ENCODE results near the gene IMPDH2.

IMPDH2 gene

GRCh38 chr3:49005303-49005680 lies 23.9 kb downstream of the IMPDH2 start:
- no peak for DNase-seq

- no peak for DNase-seq
Measured at GRCh38 chr3:49004352-49005302, 24.6 kb downstream of the IMPDH2 start.

DNA sequence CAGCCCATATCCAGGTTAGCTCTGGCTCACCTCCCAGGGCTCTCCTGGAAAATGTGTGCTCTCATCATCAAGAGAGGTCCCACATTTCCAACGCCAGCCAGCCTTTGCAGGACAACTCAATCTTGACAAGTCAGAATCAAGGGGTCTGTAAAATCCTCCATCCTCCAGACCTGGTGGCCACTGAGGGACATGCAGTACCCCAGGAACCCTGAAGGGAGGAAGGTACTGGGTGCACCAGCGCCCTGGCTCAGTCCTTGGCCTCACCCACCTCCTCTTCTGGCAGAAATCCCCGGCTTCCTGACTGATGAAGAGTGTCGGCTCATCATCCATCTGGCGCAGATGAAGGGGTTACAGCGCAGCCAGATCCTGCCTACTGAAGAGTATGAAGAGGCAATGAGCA lies 28.0 kb downstream of the IMPDH2 start:
- no peak for DNase-seq

- DNase-seq = no peak
Measured at GRCh38 chr3:48999085-48999858, 29.9 kb downstream of the IMPDH2 start.

DNA sequence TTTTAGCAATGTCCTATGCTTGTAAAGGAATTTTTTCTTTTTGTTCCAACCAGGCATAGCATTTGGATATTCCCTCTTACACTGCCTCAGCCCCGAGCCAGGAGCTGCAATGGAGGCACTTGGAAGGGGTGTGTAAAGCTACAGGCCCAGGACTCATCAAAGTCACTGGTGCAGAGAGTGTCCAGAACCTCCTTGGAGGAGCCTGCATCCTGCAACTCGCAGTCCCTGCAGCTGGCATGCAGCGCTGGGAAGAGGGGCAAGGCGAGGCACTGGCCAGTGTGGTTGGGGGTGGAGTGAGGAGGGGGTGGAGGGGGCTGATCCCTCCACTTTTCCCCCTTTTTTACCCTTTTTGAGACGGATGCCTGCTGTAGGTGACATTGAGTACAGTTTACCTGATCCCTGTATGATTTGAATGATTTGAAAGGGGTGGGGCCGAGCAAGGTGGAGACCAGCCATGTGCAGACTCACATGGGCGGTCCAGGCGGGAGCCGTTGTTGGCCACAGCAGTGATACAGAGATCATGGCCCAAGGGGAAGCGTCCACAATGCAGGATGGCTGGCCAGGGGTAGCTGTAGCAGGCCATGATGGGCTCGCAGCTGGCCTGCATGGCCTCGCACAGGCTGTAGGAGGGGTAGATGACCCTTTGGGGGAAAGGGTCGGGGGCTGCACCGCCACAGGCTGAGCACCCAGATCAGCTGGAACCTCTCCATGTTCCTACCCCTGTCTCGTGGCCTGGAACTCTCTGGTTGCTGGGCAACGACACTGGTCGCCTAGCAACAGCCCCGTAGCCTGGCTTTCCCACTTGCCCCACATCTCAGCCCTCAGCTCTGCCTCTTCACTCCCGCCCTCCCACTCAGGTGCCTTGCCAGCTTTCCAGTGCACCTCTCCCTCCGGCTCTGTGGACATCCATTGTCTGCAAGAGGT lies 31.2 kb downstream of the IMPDH2 start:
- DNase-seq = no peak

DNA sequence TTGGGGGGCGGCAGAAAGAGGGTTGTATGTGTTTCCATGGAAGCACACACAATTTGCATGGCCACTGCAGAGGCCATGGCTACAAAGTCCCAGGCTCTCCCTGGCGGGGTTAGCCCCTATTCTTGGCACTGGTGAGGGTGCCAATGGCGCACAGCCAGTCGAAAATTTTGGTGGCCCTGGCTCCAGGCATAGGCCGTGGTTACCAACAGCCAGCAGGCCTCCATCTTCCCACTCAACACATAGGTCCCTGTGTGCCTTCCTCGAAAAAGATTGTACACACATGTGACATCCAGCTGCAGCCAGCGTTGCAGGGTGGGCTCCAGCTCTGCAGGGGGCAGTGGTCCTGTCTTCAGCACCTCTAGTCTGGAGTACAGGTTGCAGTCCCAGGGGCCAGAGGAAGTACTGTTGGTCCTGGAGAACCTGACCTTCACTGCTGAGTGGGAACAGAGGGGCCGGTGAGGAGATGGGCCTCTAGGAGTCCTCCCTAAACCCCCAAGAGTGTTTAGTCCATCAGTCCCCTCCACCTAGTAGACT lies 32.0 kb downstream of the IMPDH2 start:
- DNase-seq = no peak

DNA sequence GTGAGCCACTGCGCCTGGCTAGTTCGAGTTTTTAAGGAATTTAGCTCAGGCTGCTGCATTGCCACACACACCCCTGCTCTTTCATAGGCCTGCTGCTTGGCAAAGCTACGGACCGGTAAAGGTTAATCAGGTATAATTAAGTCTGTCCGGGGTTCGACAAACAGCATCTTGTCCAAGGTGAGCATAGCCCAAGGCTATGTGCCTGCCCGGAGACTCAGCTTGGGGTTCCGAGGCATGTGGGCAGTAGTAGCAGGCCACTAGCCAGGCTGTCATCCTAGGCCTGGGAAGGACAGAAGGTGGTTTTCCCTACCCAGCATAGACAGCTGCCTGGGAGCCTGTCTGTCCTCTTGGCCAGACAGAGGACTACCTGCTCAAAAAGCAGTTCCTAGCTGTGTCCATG lies 32.6 kb downstream of the IMPDH2 start:
- DNase-seq = no peak

DNA sequence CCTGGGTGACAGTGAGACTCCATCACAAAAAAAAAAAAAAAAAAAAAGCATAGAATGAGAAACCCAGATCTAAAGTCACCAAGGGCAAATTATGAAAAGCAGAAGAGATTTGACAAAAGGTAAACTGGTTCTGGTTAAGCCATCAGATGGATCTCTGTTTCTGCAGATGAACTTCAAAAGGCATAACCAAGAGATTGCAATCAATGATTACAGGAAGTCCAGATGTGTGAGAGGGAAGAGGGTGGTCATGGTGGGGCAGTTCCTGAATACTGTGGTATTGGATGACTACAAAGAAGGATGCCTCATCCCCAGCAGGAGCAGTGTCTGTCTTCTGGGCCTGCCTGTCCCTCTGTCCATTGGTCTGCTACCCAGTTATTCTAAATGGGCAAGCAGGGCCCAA lies 35.4 kb downstream of the IMPDH2 start:
- no peak for DNase-seq

DNA sequence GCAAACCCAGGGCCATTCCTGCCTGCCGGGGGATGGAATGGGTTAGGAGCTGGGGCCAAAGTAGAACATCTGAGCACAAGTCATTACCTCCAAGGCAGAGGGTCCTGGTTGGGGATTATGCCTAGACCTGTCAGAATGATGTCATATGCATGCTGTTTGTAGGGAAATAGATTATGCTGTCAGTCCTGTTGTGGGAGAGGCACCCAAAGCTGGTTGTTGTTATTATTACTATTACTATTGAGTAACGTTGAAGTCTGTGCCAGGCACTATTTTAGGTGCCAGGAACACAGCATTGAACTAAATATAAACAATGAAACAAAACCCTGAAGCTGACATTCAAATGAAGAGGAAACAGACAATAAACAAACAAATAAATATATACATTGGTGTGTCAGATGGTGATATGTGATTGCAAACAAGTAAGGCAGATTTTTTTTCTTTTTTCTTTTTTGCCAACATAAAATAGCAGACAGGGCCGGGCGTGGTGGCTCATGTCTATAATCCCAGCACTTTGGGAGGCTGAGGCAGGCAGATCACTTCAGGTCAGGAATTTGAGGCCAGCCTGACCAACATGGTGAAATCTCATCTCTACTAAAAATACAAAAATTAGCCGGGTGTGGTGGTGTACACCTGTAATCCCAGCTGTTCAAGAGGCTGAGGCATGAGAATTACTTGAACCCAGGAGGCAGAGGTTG lies 37.2 kb downstream of the IMPDH2 start:
- no peak for DNase-seq

- peak; percentile 45 for DNase-seq
Measured at GRCh38 chr3:48990636-48991469, 38.3 kb downstream of the IMPDH2 start.

DNA sequence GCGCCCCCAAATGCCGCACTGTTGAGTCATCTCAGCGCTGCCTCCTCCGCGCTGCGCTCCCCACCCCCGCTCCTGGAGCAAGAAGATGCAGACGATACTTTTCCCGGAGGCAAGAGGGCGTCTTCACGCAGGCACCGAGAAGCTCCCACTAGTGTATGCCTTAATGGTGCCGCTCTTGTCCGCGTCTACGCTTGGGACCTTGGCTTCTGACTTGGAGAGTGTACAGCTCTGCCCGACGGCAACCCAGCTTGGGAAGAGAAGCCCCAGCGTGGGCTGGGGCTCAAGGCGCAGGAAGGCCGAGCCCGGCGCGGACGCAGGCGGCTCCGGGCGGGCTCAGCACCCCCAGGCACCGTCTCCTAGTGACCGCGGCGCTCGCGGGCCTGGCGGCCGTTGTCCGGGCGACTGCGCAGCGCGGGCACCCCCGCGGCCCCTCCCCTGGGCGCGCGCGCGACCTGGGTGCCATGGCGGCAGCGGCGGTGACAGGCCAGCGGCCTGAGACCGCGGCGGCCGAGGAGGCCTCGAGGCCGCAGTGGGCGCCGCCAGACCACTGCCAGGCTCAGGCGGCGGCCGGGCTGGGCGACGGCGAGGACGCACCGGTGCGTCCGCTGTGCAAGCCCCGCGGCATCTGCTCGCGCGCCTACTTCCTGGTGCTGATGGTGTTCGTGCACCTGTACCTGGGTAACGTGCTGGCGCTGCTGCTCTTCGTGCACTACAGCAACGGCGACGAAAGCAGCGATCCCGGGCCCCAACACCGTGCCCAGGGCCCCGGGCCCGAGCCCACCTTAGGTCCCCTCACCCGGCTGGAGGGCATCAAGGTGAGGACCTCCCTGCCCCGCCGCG lies 39.2 kb downstream of the IMPDH2 start, which contains the start of gene P4HTM:
P4HTM (plus strand) TSS at position 446 of the 840 bp plus-strand sequence; CDS start at position 462, 16 bp downstream.
- peak; percentile 73 for DNase-seq

DNA sequence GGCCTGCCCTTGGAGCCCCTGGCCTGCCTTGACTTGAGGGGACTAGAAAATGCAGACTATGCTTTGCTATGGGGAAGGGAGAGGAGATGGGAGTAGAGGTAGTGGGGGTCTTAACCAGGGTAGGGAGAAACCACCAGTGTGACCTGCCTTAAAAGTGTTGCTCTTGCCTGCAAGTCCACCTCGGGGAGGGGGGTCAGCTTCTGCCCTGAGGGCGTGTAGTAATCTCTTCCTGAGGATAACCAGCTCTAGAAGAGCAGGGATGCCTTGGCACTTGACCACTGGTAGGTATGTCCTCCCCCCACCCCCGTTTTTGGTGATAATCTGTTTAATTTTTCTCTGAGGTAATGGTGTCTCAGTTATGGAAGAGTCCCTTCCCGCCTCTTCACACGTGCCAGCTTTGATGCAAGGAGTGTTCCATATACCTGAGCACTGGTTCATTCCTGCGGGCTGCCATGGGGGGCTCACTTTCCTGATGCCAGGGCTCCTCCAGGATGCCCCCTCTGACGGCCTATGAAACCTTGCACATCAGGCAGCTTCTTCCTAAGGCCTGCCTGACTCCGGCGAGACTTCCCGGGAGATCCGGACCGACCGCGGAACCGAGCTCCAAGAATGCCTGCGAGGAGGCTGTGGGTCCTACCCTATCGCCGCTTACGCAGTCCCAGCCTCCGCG lies 39.9 kb downstream of the IMPDH2 start:
- no peak for DNase-seq

DNA sequence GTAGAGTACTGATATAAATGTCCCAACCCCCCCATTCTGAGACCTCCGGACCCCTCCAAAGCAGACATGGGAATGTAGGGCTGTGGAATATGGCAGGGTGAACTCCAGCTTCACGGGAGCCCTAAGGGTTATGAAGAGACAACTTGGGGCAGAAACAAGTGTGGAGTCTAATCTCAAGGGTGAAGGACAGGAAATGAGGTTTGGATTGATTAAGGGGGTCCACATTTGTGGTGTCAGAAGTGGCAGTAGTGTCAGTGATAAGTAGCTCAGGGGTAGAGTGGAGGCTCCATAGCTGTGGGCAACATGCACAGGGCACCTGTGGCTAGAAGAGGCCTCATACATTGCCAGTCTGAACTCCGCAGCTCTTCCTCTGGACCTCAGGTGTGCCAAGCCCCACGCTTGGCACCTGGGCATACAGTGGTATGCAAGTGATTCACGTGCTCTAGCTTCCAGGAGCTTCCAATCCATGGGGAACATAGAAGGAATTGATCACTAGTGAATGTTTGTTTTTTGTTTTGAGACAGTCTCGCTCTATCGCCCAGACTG lies 43.3 kb downstream of the IMPDH2 start:
- no peak for DNase-seq

DNA sequence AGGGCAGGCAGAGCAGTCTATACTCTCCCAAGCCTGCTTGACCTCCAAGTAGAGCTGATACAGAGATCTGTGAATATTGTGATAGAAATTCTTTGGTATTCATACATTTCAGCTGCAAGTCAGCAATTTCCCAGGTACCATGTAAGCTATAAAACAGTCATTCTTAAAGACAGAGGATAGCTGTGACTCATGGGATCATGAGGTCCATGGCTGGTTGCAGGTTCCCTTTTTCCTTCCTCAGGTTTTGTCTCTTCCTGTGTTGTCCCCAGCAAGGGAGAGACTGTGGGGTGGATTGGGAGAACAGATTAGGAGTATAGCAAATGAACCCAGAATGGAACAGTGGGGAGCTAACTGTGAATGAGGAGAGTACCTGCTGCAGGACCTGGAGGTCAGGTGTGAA lies 44.5 kb downstream of the IMPDH2 start:
- no peak for DNase-seq

DNA sequence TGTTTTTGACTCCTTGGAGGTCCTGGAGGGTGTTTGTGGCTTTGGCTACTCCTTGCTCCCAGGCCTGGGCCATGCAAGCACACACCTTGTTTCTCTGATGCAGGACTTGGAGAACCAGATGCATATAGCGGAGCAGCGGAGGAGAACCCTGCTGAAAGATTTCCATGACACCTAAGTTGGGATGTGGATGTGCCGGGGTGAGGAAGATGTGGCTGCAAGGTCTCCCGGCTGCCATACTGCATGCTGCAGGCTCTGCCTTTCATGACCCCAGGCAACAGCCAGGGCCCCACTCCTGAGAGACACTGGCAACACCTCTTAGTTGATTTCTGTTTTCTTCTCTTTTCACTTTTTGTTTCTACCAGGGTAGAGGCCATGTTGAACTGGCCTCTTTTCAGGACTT lies 46.1 kb downstream of the IMPDH2 start:
- DNase-seq = no peak

DNA sequence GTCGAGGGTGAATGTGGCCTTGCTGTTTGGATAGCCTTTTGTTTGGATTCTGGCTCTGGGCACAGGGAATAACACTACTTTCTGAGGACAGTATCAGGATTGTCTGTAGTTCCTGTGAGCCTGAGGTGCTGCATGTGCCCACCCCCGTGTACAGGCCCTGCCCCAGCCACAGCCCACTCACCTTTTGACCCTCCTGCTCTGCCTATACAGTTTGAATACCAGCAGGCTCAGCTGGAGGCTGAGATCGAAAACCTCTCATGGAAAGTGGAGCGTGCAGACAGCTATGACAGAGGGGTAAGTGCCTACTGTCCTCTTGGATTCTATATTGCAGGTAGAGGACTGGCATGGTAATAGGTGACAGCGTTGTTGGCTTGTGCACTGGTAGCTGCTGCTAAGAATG lies 46.5 kb downstream of the IMPDH2 start:
- DNase-seq = no peak

- DNase-seq = no peak
Measured at GRCh38 chr3:48982016-48982415, 47.2 kb downstream of the IMPDH2 start.

DNA sequence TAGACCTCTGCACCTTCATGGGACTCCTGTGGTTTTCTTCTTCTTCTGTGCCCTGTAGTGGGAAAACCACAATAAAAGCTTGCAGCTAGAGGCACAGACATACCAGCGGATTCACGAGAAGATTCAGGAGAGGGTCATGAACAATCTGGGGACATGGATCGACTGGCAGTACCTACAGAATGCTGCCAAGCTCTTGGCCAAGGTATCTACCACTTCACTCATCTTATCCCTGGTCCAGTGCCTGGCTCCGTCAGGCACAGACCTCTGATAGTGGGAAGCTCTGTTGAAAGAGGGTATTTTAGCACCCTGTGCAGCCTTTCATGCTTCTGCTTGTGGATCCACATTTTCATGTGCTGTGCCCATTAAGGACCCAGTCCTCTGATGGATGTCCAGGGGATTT lies 48.9 kb downstream of the IMPDH2 start:
- no peak for DNase-seq

- DNase-seq = no peak
Measured at GRCh38 chr3:48979451-48979850, 49.7 kb downstream of the IMPDH2 start.

Measured in CD4-positive, alpha-beta T cell treated with Interleukin-10 for 1 hour (primary cell).